Gastroesophageal sphincter (tissue), 4 donors: ENCODE measurements around the gene SCAND1. TPM values are rescaled to one million over a fixed set of nuclear protein-coding genes. Genes with fewer than 3 reads are reported as not detected.

ENCODE experiments used
- ATAC-seq: fragments of 150-250 bp; one replicate; pipeline ENCODE4 v1.9.1; 2016; ENCODE audit warnings: mild to moderate bottlenecking, moderate library complexity
- H3K27ac ChIP-seq, 4 donors: fragments of 200-600 bp; sonication (generic) in 3 of 4; 1 replicate in 3 of 4; 2 replicates in 1 of 4; pipeline ENCODE4 v1.5.1; 2016 to 2019
- H3K27me3 ChIP-seq: fragments of 200-600 bp; sonication (generic); one replicate; pipeline ENCODE4 v1.5.1; 2019
- H3K36me3 ChIP-seq, 2 donors: fragments of 200-600 bp; sonication (generic); one replicate each; pipeline ENCODE4 v1.5.1; 2019; ENCODE audit warnings: control low read depth in 1 of 2
- H3K4me1 ChIP-seq, 3 donors: fragments of 200-600 bp; sonication (generic); 1 replicate in 2 of 3; 2 replicates in 1 of 3; pipeline ENCODE4 v1.5.1; 2016 to 2019; ENCODE audit warnings: control low read depth in 2 of 3
- H3K4me3 ChIP-seq, 2 donors: fragments of 200-600 bp; sonication (generic); one replicate each; pipeline ENCODE4 v1.5.1; 2019; ENCODE audit warnings: mild to moderate bottlenecking in 1 of 2, moderate library complexity in 1 of 2
- H3K9me3 ChIP-seq, 3 donors: fragments of 200-600 bp; sonication (generic); one replicate each; pipeline ENCODE4 v1.5.1; 2017 to 2019; ENCODE audit warnings: control low read depth in 2 of 3
- CTCF ChIP-seq, 4 experiments: fragments of 200-600 bp in 2 of 4; fragments of 450-650 bp in 2 of 4; sonication (generic) in 1 of 4; IDR thresholded peaks; one replicate each; pipeline ENCODE4 v1.5.1; 2017 to 2019; ENCODE audit warnings: antibody characterized with exemption in 4 of 4, mild to moderate bottlenecking in 2 of 4, moderate library complexity in 2 of 4
- EP300 ChIP-seq: sonication (generic); formaldehyde crosslinking; IDR thresholded peaks from one replicate; pipeline ENCODE4 v1.6.1; 2017; ENCODE audit warnings: antibody characterized with exemption, mild to moderate bottlenecking
- POLR2A ChIP-seq, 2 donors: fragments of 450-650 bp; IDR thresholded peaks; one replicate each; pipeline ENCODE4 v1.6.1; 2017; ENCODE audit warnings: antibody characterized with exemption in 2 of 2, mild to moderate bottlenecking in 2 of 2, moderate library complexity in 1 of 2
- POLR2AphosphoS5 ChIP-seq: sonication (generic); formaldehyde crosslinking; IDR thresholded peaks from one replicate; pipeline ENCODE4 v1.6.1; 2017; ENCODE audit warnings: antibody characterized with exemption
- WGBS, 2 donors: methylation state at CpG; one replicate each; pipeline ENCODE4 v1.1.5; 2018; ENCODE audit warnings: low coverage in 1 of 2; 5-methylcytosine and 5-hydroxymethylcytosine counted together
- total RNA-seq, 4 donors: library from RNA; depleted of rRNA; stranded (reverse); fragments of >200 nt; gene quantifications; one replicate each; pipeline ENCODE4 v1.1.0, GENCODE V29; 2016

SCAND1 gene
- total RNA-seq, 4 donors from 2014 or later: 47.9 to 95.2 (median 90.7) TPM

GRCh38 chr20:35912881-35913280 is 41.4 kb downstream of the SCAND1 start:
- H3K4me3 ChIP-seq: no peak overlapping the region
- H3K36me3 ChIP-seq: peaks cover 0 to 78% of the 10 kb centered on the region in 2 donors
- no peaks in the 10 kb centered on the region for H3K9me3 ChIP-seq
- ATAC-seq: no peak
- no peak overlapping the region for H3K27ac ChIP-seq
- H3K27me3 ChIP-seq: no peaks in the 10 kb centered on the region
- 67% methylated on average over 1 of the region's 4 CpGs; no CpG with 5 or more reads in 1 of the 2 donors for WGBS, 2 donors
- H3K4me1 ChIP-seq: no peaks in the 10 kb centered on the region
- TF ChIP-seq CTCF (IDR thresholded peaks at IDR 0.05) (no peak), POLR2AphosphoS5 (no peak), POLR2A (IDR thresholded peaks at IDR 0.05) (no peak), EP300 (no peak)

- Histone ChIP-seq H3K27ac (no peak overlapping the region), H3K27me3 (no peaks in the 10 kb centered on the region), H3K4me3 (no peak overlapping the region), H3K4me1 (no peaks in the 10 kb centered on the region), H3K9me3 (no peaks in the 10 kb centered on the region), H3K36me3 (peaks cover 0 to 73% of the 10 kb centered on the region in 2 donors)
- TF ChIP-seq EP300: no peak
- no peak for TF ChIP-seq POLR2A (IDR thresholded peaks at IDR 0.05)
- TF ChIP-seq CTCF (IDR thresholded peaks at IDR 0.05): no peak
- no peak for TF ChIP-seq POLR2AphosphoS5
- 63 to 87% methylated on average over 1 to 3 of the region's 3 CpGs for WGBS, 2 donors
- ATAC-seq: no peak
Observed at GRCh38 chr20:35910254-35910653, 44.0 kb downstream of the SCAND1 start.

DNA sequence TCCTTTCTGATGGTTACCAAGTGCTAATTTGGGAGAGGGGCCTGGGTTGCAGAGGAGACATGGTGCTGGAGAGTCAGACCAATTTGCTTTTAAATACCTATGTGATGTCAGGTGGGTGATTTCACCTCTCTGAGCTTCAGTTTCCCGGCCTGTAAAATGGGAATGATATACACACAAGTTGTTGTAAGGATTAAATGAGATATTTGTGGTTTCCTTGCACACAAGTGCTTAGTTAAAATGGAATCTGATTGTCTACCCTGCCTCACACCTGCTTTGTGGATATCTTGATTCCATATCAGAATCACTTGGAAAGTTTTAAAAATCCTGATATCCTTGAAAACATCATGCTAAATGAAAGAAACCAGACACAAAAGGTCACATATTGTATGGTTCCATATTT is 44.5 kb downstream of the SCAND1 start:
- WGBS, 2 donors: 100% methylated on average over 1 of the region's 1 CpG
- no peaks in the 10 kb centered on the region for H3K27me3 ChIP-seq
- H3K4me3 ChIP-seq: no peak overlapping the region
- peaks cover 0 to 72% of the 10 kb centered on the region in 2 donors for H3K36me3 ChIP-seq
- no peak for ATAC-seq
- no peak overlapping the region for H3K27ac ChIP-seq
- H3K9me3 ChIP-seq: no peaks in the 10 kb centered on the region
- no peak for TF ChIP-seq POLR2AphosphoS5
- TF ChIP-seq CTCF (IDR thresholded peaks at IDR 0.05): no peak
- TF ChIP-seq POLR2A (IDR thresholded peaks at IDR 0.05): no peak
- TF ChIP-seq EP300: no peak
- no peaks in the 10 kb centered on the region for H3K4me1 ChIP-seq

DNA sequence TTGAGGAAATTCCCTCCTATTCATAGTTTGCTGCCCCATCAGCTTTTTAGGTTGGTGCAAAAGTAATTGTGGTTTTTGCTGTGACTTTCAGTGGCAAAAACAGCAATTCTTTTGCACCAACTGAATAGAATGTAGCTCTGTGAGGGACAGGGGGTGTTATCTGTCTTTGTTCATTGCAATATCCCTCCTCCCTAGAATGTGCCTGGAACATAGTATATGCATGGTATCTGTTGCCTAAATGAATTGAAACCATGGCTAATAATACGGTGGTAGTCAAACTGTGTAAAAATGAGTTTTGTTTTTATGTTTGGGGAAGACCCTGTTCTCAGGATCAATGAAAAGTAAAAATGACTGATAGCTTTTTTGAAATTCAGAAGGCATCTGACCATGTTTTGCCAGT is 45.1 kb downstream of the SCAND1 start:
- Histone ChIP-seq H3K27me3 (no peaks in the 10 kb centered on the region), H3K9me3 (no peaks in the 10 kb centered on the region), H3K27ac (no peak overlapping the region), H3K36me3 (peaks cover 0 to 69% of the 10 kb centered on the region in 2 donors), H3K4me3 (no peak overlapping the region), H3K4me1 (no peaks in the 10 kb centered on the region)
- WGBS, 2 donors: 78 to 91% methylated on average over 1 of the region's 1 CpG
- ATAC-seq: no peak
- no peak for TF ChIP-seq POLR2AphosphoS5
- TF ChIP-seq POLR2A (IDR thresholded peaks at IDR 0.05): no peak
- no peak for TF ChIP-seq CTCF (IDR thresholded peaks at IDR 0.05)
- TF ChIP-seq EP300: no peak

DNA sequence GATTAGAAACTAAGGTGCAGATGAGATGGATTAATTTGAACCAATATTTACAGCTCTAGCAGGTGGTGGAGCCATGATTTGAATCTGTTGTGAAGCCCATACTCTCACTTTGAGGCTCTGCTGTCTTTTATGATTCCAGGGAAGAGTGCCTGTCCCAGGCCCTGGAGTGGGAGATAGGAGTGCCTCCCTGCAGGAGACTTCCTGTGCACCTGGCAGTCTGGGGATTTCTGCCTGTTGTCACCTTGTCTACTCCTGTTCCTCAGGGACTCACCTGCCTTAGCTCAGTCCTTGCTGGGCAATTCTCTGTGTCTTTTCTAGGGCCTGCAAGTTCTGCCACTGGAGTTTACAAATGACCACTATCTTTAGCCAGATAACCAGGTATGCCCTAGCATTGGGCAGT is 46.3 kb downstream of the SCAND1 start:
- H3K9me3 ChIP-seq: no peaks in the 10 kb centered on the region
- no peak overlapping the region for H3K4me3 ChIP-seq
- no peak for TF ChIP-seq CTCF (IDR thresholded peaks at IDR 0.05)
- TF ChIP-seq EP300: no peak
- no peak for TF ChIP-seq POLR2A (IDR thresholded peaks at IDR 0.05)
- H3K27me3 ChIP-seq: no peaks in the 10 kb centered on the region
- no peaks in the 10 kb centered on the region for H3K4me1 ChIP-seq
- H3K36me3 ChIP-seq: peaks cover 0 to 57% of the 10 kb centered on the region in 2 donors
- no peak overlapping the region for H3K27ac ChIP-seq
- ATAC-seq: no peak
